Osteoblast (primary cell): ENCODE measurements around the gene MYL1. TPM values are rescaled to one million over a fixed set of nuclear protein-coding genes. Genes with fewer than 3 reads are reported as not detected.

Experiments used
- DNase-seq: peaks from one replicate; pipeline ENCODE4 v3.0.0; 2011; ENCODE audit warnings: low spot score, mixed read lengths; ENCODE audit not compliant: insufficient read length; ENCODE audit errors: missing footprints
- H2AFZ ChIP-seq: 2 replicates; pipeline ENCODE4 v1.6.0; 2011; ENCODE audit warnings: mild to moderate bottlenecking, low read length
- H3K27ac ChIP-seq: 2 replicates; pipeline ENCODE4 v1.5.1; 2011; ENCODE audit warnings: mild to moderate bottlenecking, low read depth, low read length, moderate library complexity
- H3K27me3 ChIP-seq: 2 replicates; pipeline ENCODE4 v1.6.0; 2012; ENCODE audit warnings: mild to moderate bottlenecking, control low read depth, inconsistent platforms, low read length, moderate library complexity; ENCODE audit not compliant: insufficient read depth
- H3K36me3 ChIP-seq: 2 replicates; pipeline ENCODE4 v1.5.1; 2011; ENCODE audit warnings: mild to moderate bottlenecking, low read length, control low read depth, moderate library complexity; ENCODE audit not compliant: insufficient read depth
- H3K4me1 ChIP-seq: 2 replicates; pipeline ENCODE4 v1.5.1; 2011; ENCODE audit warnings: mild to moderate bottlenecking, low read length, control low read depth, moderate library complexity; ENCODE audit not compliant: insufficient read depth
- H3K4me2 ChIP-seq: 2 replicates; pipeline ENCODE4 v1.6.0; 2011; ENCODE audit warnings: mild to moderate bottlenecking, low read length; ENCODE audit not compliant: insufficient read depth
- H3K4me3 ChIP-seq: fragments of 200-600 bp; sonication (generic); 3 replicates; pipeline ENCODE4 v1.5.1; 2012; ENCODE audit warnings: mild to moderate bottlenecking, low read length, inconsistent platforms; ENCODE audit not compliant: insufficient read depth
- H3K79me2 ChIP-seq: 2 replicates; pipeline ENCODE4 v1.6.0; 2012; ENCODE audit warnings: mild to moderate bottlenecking, low read length, control low read depth, inconsistent platforms; ENCODE audit not compliant: insufficient read depth
- H3K9me3 ChIP-seq: 2 replicates; pipeline ENCODE4 v1.5.1; 2011; ENCODE audit warnings: low read depth, low read length, control low read depth
- H4K20me1 ChIP-seq: 2 replicates; pipeline ENCODE4 v1.6.0; 2012; ENCODE audit warnings: mild to moderate bottlenecking, low read length, control low read depth; ENCODE audit not compliant: insufficient read depth
- total RNA-seq: library from RNA; depleted of rRNA; stranded (reverse); fragments of >200 nt; gene quantifications from 2 replicates; pipeline ENCODE4 v1.2.3, GENCODE V29; 2012
- TF ChIP-seq, protein P1 (sequence below): IDR thresholded peaks from 2 replicates; pipeline ENCODE4 v1.5.1; 2011; ENCODE audit warnings: mild to moderate bottlenecking, low read depth, low read length, moderate library complexity; ENCODE audit errors: extremely low read depth

MYL1 gene
- total RNA-seq, 1 donor, result not detected

GRCh38 chr2:210264282-210264681 is 50.7 kb downstream of the MYL1 start:
- no peak overlapping the region for H3K4me3 ChIP-seq
- no peaks in the 10 kb centered on the region for H4K20me1 ChIP-seq
- no peak overlapping the region for H3K4me2 ChIP-seq
- TF ChIP-seq, protein P1, sequence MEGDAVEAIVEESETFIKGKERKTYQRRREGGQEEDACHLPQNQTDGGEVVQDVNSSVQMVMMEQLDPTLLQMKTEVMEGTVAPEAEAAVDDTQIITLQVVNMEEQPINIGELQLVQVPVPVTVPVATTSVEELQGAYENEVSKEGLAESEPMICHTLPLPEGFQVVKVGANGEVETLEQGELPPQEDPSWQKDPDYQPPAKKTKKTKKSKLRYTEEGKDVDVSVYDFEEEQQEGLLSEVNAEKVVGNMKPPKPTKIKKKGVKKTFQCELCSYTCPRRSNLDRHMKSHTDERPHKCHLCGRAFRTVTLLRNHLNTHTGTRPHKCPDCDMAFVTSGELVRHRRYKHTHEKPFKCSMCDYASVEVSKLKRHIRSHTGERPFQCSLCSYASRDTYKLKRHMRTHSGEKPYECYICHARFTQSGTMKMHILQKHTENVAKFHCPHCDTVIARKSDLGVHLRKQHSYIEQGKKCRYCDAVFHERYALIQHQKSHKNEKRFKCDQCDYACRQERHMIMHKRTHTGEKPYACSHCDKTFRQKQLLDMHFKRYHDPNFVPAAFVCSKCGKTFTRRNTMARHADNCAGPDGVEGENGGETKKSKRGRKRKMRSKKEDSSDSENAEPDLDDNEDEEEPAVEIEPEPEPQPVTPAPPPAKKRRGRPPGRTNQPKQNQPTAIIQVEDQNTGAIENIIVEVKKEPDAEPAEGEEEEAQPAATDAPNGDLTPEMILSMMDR, result no peak
- H3K27ac ChIP-seq, result no peak overlapping the region
- H3K36me3 ChIP-seq, result no peaks in the 10 kb centered on the region
- no peaks in the 10 kb centered on the region for H3K9me3 ChIP-seq
- H3K4me1 ChIP-seq, result no peaks in the 10 kb centered on the region
- H3K27me3 ChIP-seq, result no peaks in the 10 kb centered on the region
- H3K79me2 ChIP-seq, result no peaks in the 10 kb centered on the region
- no peak overlapping the region for H2AFZ ChIP-seq
- DNase-seq, result no peak

DNA sequence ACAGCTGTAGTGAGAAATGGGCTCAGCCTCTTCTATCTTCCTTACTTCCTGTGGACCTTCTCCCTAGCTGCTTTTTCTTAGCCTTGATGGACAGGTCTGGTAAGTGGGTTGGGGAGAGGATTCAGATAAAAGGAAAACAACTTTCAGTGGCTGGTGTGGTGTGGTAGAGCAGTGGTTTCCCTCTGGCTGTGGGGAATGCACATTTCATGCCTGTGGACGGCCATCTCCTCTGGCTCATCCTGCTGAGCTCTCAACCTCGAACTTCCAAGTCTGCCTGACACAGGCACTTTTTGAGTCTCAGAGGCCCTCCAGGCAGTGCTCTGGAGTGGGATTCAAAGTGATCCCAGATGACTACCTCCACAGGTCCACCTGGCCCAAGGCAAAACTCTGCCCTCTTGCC is 51.1 kb downstream of the MYL1 start:
- Histone ChIP-seq H3K27me3 (no peaks in the 10 kb centered on the region), H3K79me2 (no peaks in the 10 kb centered on the region), H2AFZ (no peak overlapping the region), H3K4me2 (no peak overlapping the region), H3K4me3 (no peak overlapping the region), H3K27ac (no peak overlapping the region), H3K4me1 (no peaks in the 10 kb centered on the region), H4K20me1 (no peaks in the 10 kb centered on the region), H3K36me3 (no peaks in the 10 kb centered on the region), H3K9me3 (no peaks in the 10 kb centered on the region)
- DNase-seq, result no peak
- TF ChIP-seq, protein P1, result no peak

GRCh38 chr2:210262036-210262435 is 52.9 kb downstream of the MYL1 start:
- Histone ChIP-seq H3K4me3 (no peak overlapping the region), H3K79me2 (no peaks in the 10 kb centered on the region), H3K27me3 (no peaks in the 10 kb centered on the region), H2AFZ (no peak overlapping the region), H3K27ac (no peak overlapping the region), H3K36me3 (no peaks in the 10 kb centered on the region), H3K4me2 (no peak overlapping the region), H4K20me1 (no peaks in the 10 kb centered on the region), H3K4me1 (no peaks in the 10 kb centered on the region), H3K9me3 (no peaks in the 10 kb centered on the region)
- DNase-seq, result no peak
- TF ChIP-seq, protein P1, result no peak

DNA sequence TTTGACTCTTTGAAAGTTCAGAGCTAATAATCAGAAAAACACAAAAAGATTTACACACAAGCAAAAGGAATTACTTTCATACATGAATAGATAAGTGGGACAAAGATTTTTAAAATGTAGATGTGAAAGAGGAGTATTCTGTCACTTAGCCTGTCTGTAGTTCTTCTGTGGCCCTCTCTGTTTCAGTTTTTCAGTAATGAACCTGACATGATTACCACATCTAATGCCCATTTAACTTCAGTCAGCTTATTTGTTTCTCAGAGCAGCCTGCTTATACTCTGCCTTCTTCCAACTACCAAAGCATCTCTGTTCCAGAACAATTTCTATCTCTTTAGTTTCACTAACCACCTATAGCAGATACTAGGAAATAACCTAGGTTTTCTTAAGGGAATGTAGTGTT is 55.3 kb downstream of the MYL1 start:
- H3K4me3 ChIP-seq, result no peak overlapping the region
- TF ChIP-seq, protein P1, result no peak
- H3K9me3 ChIP-seq, result no peaks in the 10 kb centered on the region
- H4K20me1 ChIP-seq, result no peaks in the 10 kb centered on the region
- no peaks in the 10 kb centered on the region for H3K36me3 ChIP-seq
- no peaks in the 10 kb centered on the region for H3K4me1 ChIP-seq
- no peak overlapping the region for H2AFZ ChIP-seq
- H3K4me2 ChIP-seq, result no peak overlapping the region
- no peaks in the 10 kb centered on the region for H3K79me2 ChIP-seq
- no peak overlapping the region for H3K27ac ChIP-seq
- DNase-seq, result no peak
- no peaks in the 10 kb centered on the region for H3K27me3 ChIP-seq
